Measurements from ENCODE around the gene C9orf85. TPM values are rescaled to one million over a fixed set of nuclear protein-coding genes. Genes with fewer than 3 reads are reported as not detected.
A peak's percentile ranks its signal among the peaks of the same experiment; 100 is the strongest.

The C9orf85 gene
- total RNA-seq, 1 experiment from 2014 or later: 14.4 TPM

- Histone ChIP-seq H4K5ac (ENCODE audit: insufficient read length, low read depth, low read length) (no peak overlapping the region), H3K18ac (ENCODE audit: insufficient read length, low read depth, low read length) (no peak overlapping the region), H2BK15ac (ENCODE audit: low read depth, low read length) (no peak overlapping the region), H3T11ph (ENCODE audit: low read length) (peak overlapping the region; percentile 43), H3K27ac (ENCODE audit: insufficient read length, low read depth, low read length) (peak overlapping the region; percentile 90), H3K4ac (ENCODE audit: low read depth, low read length) (no peak overlapping the region), H3K9me3 (ENCODE audit: control insufficient read depth, low read depth, low read length) (peaks cover 11% of the 10 kb centered on the region), H3K9ac (ENCODE audit: extremely low read depth, insufficient read length, low read length) (no peak overlapping the region), H3K14ac (ENCODE audit: insufficient read depth, low read length) (peak overlapping the region; percentile 77; the same call in 1 of the 2 replicates), H4K8ac (replicated peaks; ENCODE audit: insufficient read length, low read depth, low read length) (no peak overlapping the region), H3K27me3 (ENCODE audit: insufficient read depth, low read length) (no peaks in the 10 kb centered on the region), H2BK12ac (ENCODE audit: insufficient read length, low read depth, low read length) (no peak overlapping the region), H3K4me1 (ENCODE audit: insufficient read depth, low read length) (peaks cover 6% of the 10 kb centered on the region; the same call in 1 of the 2 replicates), H3K79me2 (ENCODE audit: insufficient read depth, low read length) (peaks cover 15% of the 10 kb centered on the region; the same call in 1 of the 2 replicates), H2AK5ac (ENCODE audit: insufficient read length, low read length) (no peak overlapping the region), H2BK5ac (ENCODE audit: insufficient read length, low read length) (no peak overlapping the region), H2BK20ac (ENCODE audit: low read depth, low read length, poor library complexity, severe bottlenecking) (no peak overlapping the region), H3K4me2 (ENCODE audit: insufficient read depth, insufficient read length, low read length) (peak overlapping the region; percentile 2), H2AFZ (ENCODE audit: low read length) (no peak overlapping the region), H3K79me1 (ENCODE audit: insufficient read depth, low read depth, low read length, poor library complexity, severe bottlenecking) (no peaks in the 10 kb centered on the region), H2BK120ac (ENCODE audit: low read depth, low read length, poor library complexity, severe bottlenecking) (no peak overlapping the region), H4K20me1 (ENCODE audit: control insufficient read depth, insufficient read depth, insufficient read length) (no peaks in the 10 kb centered on the region), H3K23me2 (ENCODE audit: insufficient read length, low read depth, low read length, poor library complexity, severe bottlenecking) (no peaks in the 10 kb centered on the region), H3K23ac (ENCODE audit: insufficient read length, low read depth, low read length) (no peak overlapping the region), H4K91ac (ENCODE audit: insufficient read length, low read depth, low read length) (no peak overlapping the region), H3K56ac (ENCODE audit: insufficient read length, low read depth, low read length) (no peak overlapping the region)
- no peak overlapping the region for H3K4me3 Mint-ChIP-seq
- peak; percentile 63 for DNase-seq
- H3K4me1 Mint-ChIP-seq: peaks cover 54 to 66% of the 10 kb centered on the region in 2 experiments
- no peaks in the 10 kb centered on the region for H3K27me3 Mint-ChIP-seq (ENCODE audit: low read depth)
- peaks cover 38 to 48% (median 40%) of the 10 kb centered on the region in 3 experiments for H3K36me3 Mint-ChIP-seq (ENCODE audit: insufficient read depth in 1 of 3, low read depth in 3 of 3)
- peak overlapping the region; percentile 96 to 99 (median 98) for H3K27ac Mint-ChIP-seq
- TF ChIP-seq, protein P1, sequence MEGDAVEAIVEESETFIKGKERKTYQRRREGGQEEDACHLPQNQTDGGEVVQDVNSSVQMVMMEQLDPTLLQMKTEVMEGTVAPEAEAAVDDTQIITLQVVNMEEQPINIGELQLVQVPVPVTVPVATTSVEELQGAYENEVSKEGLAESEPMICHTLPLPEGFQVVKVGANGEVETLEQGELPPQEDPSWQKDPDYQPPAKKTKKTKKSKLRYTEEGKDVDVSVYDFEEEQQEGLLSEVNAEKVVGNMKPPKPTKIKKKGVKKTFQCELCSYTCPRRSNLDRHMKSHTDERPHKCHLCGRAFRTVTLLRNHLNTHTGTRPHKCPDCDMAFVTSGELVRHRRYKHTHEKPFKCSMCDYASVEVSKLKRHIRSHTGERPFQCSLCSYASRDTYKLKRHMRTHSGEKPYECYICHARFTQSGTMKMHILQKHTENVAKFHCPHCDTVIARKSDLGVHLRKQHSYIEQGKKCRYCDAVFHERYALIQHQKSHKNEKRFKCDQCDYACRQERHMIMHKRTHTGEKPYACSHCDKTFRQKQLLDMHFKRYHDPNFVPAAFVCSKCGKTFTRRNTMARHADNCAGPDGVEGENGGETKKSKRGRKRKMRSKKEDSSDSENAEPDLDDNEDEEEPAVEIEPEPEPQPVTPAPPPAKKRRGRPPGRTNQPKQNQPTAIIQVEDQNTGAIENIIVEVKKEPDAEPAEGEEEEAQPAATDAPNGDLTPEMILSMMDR (conservative IDR thresholded peaks at IDR 0.05): no peak
- peaks cover 29 to 34% of the 10 kb centered on the region in 2 experiments for H3K9me3 Mint-ChIP-seq
Measured at GRCh38 chr9:71921190-71921814, 9.9 kb downstream of the C9orf85 start.

All from H9 (cell line).